Activated CD8-positive, alpha-beta memory T cell treated with anti-CD3 and anti-CD28 coated beads for 4 hours (primary cell): ENCODE data around the gene DDAH1.

Experiments
- DNase-seq, 2 donors: peaks; one replicate each; pipeline ENCODE4 v3.0.0-alpha.2; 2020; ENCODE audit warnings: low read depth in 2 of 2

DDAH1 gene

GRCh38 chr1:85274969-85275453 is 189.9 kb downstream of the DDAH1 start:
- DNase-seq, result no peak

GRCh38 chr1:85273397-85273796 is 191.6 kb downstream of the DDAH1 start:
- DNase-seq, result no peak

- no peak for DNase-seq
Measured at GRCh38 chr1:85268801-85269585, 196.0 kb downstream of the DDAH1 start.
